ENCODE measurements around the gene PARD3.
"Not testable (repeated sequence)": the region's sequence is repeated elsewhere in the genome, so short reads cannot be mapped to it uniquely, and the experiment has no call there.

The PARD3 gene

GRCh38 chr10:34815185-34816084 is at the start of gene PARD3:
Gene PARD3 (minus strand): TSS chr10:34815296. CDS start chr10:34814995, 301 bp downstream.
- DNase-seq: no peak

GRCh38 chr10:34864149-34865067 is 49.3 kb upstream of the PARD3 start:
- DNase-seq: no peak

- no peak for DNase-seq
These were observed 47.8 kb upstream of the PARD3 start for GRCh38 chr10:34862892-34863291.

- DNase-seq: no peak
These were observed 46.4 kb upstream of the PARD3 start for GRCh38 chr10:34861293-34862021.

GRCh38 chr10:34859170-34859569 is 44.1 kb upstream of the PARD3 start:
- no peak for DNase-seq

GRCh38 chr10:34858003-34858402 is 42.9 kb upstream of the PARD3 start:
- no peak for DNase-seq

- DNase-seq: no peak
These were observed 39.1 kb upstream of the PARD3 start for GRCh38 chr10:34854147-34854601.

DNA sequence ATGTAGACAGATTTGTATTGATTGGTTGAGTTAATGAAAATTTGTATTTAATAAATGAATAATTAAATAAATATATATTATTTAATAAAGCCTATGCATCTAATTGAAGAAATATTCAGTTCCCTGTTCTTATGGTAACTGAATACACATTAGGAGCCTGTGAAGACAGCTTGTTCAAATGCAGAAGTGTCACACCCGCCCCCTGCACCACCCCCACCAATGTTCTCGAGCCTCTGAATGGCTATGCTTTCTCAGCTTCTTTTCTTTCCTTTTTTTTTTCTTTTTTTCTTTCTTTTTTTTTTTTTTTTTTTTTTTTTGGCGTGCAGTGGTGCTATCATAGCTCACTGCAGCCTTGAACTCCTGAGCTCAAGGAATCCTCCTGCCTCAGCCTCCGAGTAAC is 38.3 kb upstream of the PARD3 start:
- DNase-seq: no peak

DNA sequence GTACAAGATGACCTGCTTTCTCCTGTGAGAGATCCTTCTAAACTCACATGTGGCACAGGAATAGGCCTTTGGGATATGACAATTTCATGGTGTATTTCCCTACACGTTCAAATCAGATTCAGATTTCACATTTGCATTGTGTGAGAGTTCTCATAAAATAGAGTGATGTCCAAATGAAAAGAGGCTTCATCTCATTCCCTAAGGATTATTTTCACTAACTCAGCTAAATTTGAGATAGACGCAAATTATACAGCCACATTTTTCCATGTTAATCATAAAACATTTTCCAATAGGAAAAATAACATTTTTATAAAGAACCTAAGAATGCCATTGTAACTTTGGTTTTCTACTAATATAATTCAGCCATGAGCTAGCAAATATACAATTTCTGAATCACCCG is 35.5 kb upstream of the PARD3 start:
- no peak for DNase-seq

DNA sequence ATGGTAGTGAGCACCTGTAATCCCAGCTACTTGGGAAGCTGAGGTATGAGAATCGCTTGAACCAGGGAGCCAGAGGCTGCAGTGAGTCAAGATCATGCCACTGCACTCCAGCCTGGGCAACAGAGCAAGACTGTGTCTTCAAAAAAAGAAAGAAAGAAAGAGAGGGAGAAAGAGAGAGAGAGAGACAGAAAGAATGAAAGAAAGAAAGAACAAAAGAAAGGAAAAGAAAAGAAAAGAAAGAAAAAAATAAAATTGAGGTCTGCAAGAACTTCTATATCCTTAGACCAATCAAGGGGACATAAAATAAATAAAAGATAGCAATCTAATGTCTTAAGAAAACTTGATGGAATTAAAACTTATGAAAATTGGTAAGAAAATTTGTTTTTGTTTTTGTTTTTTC is 34.9 kb upstream of the PARD3 start:
- no peak for DNase-seq

GRCh38 chr10:34845070-34845469 is 30.0 kb upstream of the PARD3 start:
- DNase-seq: no peak

DNA sequence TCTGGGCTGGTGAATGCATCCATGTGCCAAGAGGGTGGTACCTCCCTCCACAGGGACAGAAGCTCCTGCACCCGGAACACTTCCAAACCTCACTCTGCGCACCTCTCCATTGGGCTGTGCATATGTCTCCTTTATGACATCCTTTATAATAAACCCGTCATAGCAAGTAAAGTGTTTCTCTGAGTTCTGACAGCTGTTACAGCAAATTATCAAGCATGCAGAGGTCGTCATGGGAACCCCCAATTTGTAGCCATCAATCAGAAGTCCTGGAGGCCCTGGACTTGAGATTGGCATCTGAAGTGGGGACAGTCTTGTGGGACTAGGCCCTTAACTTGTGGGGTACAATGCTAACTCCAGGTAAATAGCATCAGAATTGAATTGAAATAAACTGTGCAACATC is 29.4 kb upstream of the PARD3 start:
- DNase-seq: no peak

DNA sequence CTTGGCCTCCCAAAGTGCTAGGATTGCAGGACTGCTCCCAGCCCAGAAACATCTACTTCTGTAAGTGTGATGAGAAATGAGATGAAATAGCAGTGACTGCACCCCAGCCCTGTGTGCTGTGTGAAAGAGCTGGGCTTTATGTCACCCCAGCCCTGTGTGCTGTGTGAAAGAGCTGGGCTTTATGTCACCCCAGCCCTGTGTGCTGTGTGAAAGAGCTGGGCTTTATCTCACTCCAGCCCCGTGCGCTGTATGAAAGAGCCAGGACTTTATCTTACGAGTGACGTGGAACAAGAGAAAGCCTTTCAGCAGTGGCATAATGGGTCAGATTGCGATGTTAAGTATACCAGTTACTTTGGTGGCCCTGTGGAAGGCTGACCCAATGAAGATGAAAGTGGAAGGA is 28.4 kb upstream of the PARD3 start:
- DNase-seq: not testable (repeated sequence)

GRCh38 chr10:34838366-34838900 is 23.3 kb upstream of the PARD3 start:
- DNase-seq: no peak

- DNase-seq: no peak
These were observed 20.9 kb upstream of the PARD3 start for GRCh38 chr10:34835908-34836508.

GRCh38 chr10:34834274-34834673 is 19.2 kb upstream of the PARD3 start:
- DNase-seq: no peak

- DNase-seq: no peak
These were observed 15.2 kb upstream of the PARD3 start for GRCh38 chr10:34830217-34830822.

GRCh38 chr10:34826857-34827766 is 12.0 kb upstream of the PARD3 start:
- DNase-seq: no peak

DNA sequence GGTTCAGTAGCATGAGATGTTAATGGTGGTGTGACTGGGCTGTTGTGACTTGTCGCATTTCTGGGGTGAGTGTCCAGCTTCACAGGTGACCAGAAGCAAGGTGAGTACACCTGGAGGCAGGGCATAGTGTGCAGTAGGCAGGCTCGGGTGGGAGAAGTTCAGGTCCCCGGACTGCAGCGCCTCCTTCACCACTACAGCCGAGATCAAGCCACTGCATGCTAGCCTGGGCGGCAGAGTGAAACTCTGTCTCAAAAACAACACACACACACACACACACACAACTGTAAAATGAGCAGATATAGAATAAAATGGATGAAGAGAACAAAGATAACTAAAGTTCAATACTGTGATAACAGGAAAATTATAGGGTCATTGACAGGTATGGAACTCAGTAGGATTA is 11.1 kb upstream of the PARD3 start:
- DNase-seq: no peak

- no peak for DNase-seq
These were observed 10.3 kb upstream of the PARD3 start for GRCh38 chr10:34825414-34825813.

GRCh38 chr10:34824870-34825269 is 9.8 kb upstream of the PARD3 start:
- no peak for DNase-seq
